Measurements from ENCODE around the gene AKAP6. TPM values are rescaled to one million over a fixed set of nuclear protein-coding genes. Genes with fewer than 3 reads are reported as not detected.
"Not testable (repeated sequence)": the region's sequence is repeated elsewhere in the genome, so short reads cannot be mapped to it uniquely, and the experiment has no call there.

The AKAP6 gene
- total RNA-seq, 2 donors from 2014 or later = 1.9 to 2.9 TPM

GRCh38 chr14:32457213-32457920 is 128.3 kb downstream of the AKAP6 start:
- DNase-seq (no peak), ATAC-seq (no peak)
- Mint-ChIP-seq H3K27ac (no peak overlapping the region), H3K4me1 (no peaks in the 10 kb centered on the region), H3K36me3 (ENCODE audit: low read depth) (no peaks in the 10 kb centered on the region), H3K4me3 (no peak overlapping the region), H3K27me3 (peaks cover 13% of the 10 kb centered on the region)
- no peaks in the 10 kb centered on the region for H3K9me3 ChIP-seq (ENCODE audit: control insufficient read depth, low read length, poor library complexity, severe bottlenecking)

DNA sequence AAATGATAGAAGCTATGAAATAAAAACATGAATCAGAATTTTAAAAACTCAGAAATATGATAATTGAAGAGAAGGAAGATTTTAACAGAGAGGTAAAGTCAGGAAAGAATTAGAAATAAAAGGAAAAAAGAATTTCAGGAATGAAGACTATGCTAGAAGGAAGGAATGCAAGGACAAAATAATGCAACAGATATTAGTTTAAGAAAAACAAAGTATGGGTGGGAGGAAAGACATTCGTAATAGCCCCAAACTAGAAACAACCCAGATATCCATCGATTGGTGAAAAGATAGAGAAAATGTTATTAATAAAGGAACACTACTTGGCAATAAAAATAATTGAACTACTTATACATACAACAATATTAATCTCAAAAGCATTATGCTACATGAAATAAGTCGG is 129.6 kb downstream of the AKAP6 start:
- no peaks in the 10 kb centered on the region for H3K9me3 ChIP-seq (ENCODE audit: control insufficient read depth, low read length, poor library complexity, severe bottlenecking)
- ATAC-seq (no peak), DNase-seq (no peak)
- Mint-ChIP-seq H3K27ac (no peak overlapping the region), H3K4me1 (no peaks in the 10 kb centered on the region), H3K4me3 (no peak overlapping the region), H3K36me3 (ENCODE audit: low read depth) (no peaks in the 10 kb centered on the region), H3K27me3 (peaks cover 13% of the 10 kb centered on the region)

- H3K9me3 ChIP-seq (ENCODE audit: control insufficient read depth, low read length, poor library complexity, severe bottlenecking) = no peaks in the 10 kb centered on the region
Observed at GRCh38 chr14:32460267-32460666, 131.2 kb downstream of the AKAP6 start.

GRCh38 chr14:32462553-32462952 is 133.5 kb downstream of the AKAP6 start:
- H3K27me3 Mint-ChIP-seq = peaks cover 13% of the 10 kb centered on the region
- H3K27ac Mint-ChIP-seq; H3K4me1 Mint-ChIP-seq; H3K4me3 Mint-ChIP-seq; ATAC-seq; DNase-seq; H3K9me3 ChIP-seq (ENCODE audit: control insufficient read depth, low read length, poor library complexity, severe bottlenecking); H3K36me3 Mint-ChIP-seq (ENCODE audit: low read depth): not testable (repeated sequence)

More at GRCh38 chr14:32460267-32460666, 131.2 kb downstream of the AKAP6 start:
- ATAC-seq (no peak), DNase-seq (no peak)
- Mint-ChIP-seq H3K36me3 (ENCODE audit: low read depth) (no peaks in the 10 kb centered on the region), H3K4me1 (no peaks in the 10 kb centered on the region), H3K4me3 (no peak overlapping the region), H3K27ac (no peak overlapping the region), H3K27me3 (peaks cover 20% of the 10 kb centered on the region)

DNA sequence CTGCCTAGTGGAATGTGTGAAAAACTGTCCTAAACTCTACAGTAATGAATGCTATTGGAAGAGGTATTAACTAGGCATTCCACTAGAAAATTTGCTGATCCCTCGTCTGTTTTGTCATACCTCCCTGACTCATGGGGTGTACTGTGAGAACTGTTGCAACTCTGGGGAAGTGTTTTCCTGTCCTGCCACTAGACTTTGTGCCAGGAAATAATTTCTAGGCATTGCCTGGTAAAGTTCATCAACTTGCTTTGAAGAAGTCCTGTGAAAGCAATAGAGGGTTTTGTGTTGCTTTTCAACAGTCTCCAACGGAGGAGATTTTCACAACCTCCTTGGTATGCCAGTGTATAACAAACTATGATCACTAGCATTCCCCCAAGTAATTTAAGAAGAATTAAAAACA is 139.9 kb downstream of the AKAP6 start:
- no peak for DNase-seq
- Mint-ChIP-seq H3K27ac (no peak overlapping the region), H3K27me3 (peaks cover 29% of the 10 kb centered on the region), H3K4me3 (no peak overlapping the region), H3K4me1 (peaks cover 2% of the 10 kb centered on the region), H3K36me3 (ENCODE audit: low read depth) (no peaks in the 10 kb centered on the region)
- no peak for ATAC-seq
- H3K9me3 ChIP-seq (ENCODE audit: control insufficient read depth, low read length, poor library complexity, severe bottlenecking) = no peaks in the 10 kb centered on the region

- H3K36me3 Mint-ChIP-seq (ENCODE audit: low read depth) = no peaks in the 10 kb centered on the region
- no peak overlapping the region for H3K4me3 Mint-ChIP-seq
- DNase-seq (no peak), ATAC-seq (no peak)
- H3K27ac Mint-ChIP-seq = no peak overlapping the region
- H3K9me3 ChIP-seq (ENCODE audit: control insufficient read depth, low read length, poor library complexity, severe bottlenecking) = no peaks in the 10 kb centered on the region
- H3K27me3 Mint-ChIP-seq = peaks cover 27% of the 10 kb centered on the region
- H3K4me1 Mint-ChIP-seq = peaks cover 2% of the 10 kb centered on the region
Observed at GRCh38 chr14:32469388-32470160, 140.5 kb downstream of the AKAP6 start.

- Mint-ChIP-seq H3K4me3 (no peak overlapping the region), H3K4me1 (peaks cover 2% of the 10 kb centered on the region), H3K27me3 (peaks cover 25% of the 10 kb centered on the region), H3K36me3 (ENCODE audit: low read depth) (no peaks in the 10 kb centered on the region), H3K27ac (no peak overlapping the region)
- no peak for DNase-seq
- H3K9me3 ChIP-seq (ENCODE audit: control insufficient read depth, low read length, poor library complexity, severe bottlenecking) = no peaks in the 10 kb centered on the region
- ATAC-seq = no peak
Observed at GRCh38 chr14:32470161-32470715, 141.1 kb downstream of the AKAP6 start.

GRCh38 chr14:32471181-32471580 is 142.1 kb downstream of the AKAP6 start:
- no peak overlapping the region for H3K27ac Mint-ChIP-seq
- DNase-seq (no peak), ATAC-seq (no peak)
- H3K9me3 ChIP-seq (ENCODE audit: control insufficient read depth, low read length, poor library complexity, severe bottlenecking) = no peaks in the 10 kb centered on the region
- no peaks in the 10 kb centered on the region for H3K36me3 Mint-ChIP-seq (ENCODE audit: low read depth)
- no peak overlapping the region for H3K4me3 Mint-ChIP-seq
- peaks cover 25% of the 10 kb centered on the region for H3K27me3 Mint-ChIP-seq
- H3K4me1 Mint-ChIP-seq = peaks cover 2% of the 10 kb centered on the region

GRCh38 chr14:32472076-32472475 is 143.0 kb downstream of the AKAP6 start:
- Mint-ChIP-seq H3K36me3 (ENCODE audit: low read depth) (no peaks in the 10 kb centered on the region), H3K27me3 (peaks cover 25% of the 10 kb centered on the region), H3K27ac (no peak overlapping the region), H3K4me1 (peaks cover 2% of the 10 kb centered on the region), H3K4me3 (no peak overlapping the region)
- DNase-seq (no peak), ATAC-seq (no peak)
- H3K9me3 ChIP-seq (ENCODE audit: control insufficient read depth, low read length, poor library complexity, severe bottlenecking) = no peaks in the 10 kb centered on the region

DNA sequence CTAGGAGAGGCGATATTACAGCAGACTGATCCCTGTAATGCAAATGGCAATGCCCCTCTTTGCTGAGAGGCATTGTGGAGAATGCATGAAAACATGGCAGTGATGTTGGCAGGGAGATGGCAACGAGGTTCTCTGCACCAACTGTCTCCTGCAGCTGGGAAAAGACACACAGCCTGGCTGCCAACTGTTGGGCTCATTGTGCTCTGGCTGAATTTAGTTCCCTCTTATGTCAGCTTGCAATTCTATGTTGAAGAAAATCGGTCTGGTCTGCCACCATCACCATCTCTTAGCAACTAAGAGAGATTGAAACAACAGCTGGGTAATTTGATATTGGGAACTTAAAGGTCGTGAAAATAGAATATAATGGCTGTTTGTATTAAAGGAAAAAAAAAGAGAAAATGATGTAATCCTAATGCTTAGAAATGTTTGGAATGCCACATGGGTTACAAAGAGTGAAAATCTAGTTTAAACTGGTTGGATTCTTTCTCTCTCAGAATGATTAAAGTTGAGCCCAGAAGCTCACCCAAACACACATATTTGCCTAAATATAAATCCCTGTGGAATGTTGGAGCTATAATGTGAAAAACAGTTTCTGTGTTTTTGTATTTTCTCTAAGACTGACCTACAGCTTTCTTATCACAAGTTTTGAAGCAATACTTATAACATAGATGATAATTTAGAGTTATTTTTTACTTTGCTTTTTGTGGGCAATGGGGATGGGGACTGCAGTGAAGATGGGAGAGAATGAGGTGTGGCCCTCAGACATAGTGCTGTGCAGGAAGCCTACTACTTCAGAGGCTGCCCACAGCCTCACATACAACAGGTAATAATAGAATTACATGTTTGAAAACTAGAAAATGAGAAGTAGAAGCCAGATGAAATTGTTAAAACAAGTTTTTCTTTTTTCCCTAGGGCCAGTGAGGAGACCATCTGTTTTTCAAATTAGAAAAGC is 143.7 kb downstream of the AKAP6 start:
- no peak for ATAC-seq
- H3K9me3 ChIP-seq (ENCODE audit: control insufficient read depth, low read length, poor library complexity, severe bottlenecking) = no peaks in the 10 kb centered on the region
- no peak for DNase-seq
- Mint-ChIP-seq H3K36me3 (ENCODE audit: low read depth) (no peaks in the 10 kb centered on the region), H3K27ac (no peak overlapping the region), H3K27me3 (peaks cover 25% of the 10 kb centered on the region), H3K4me3 (no peak overlapping the region), H3K4me1 (peaks cover 2% of the 10 kb centered on the region)

DNA sequence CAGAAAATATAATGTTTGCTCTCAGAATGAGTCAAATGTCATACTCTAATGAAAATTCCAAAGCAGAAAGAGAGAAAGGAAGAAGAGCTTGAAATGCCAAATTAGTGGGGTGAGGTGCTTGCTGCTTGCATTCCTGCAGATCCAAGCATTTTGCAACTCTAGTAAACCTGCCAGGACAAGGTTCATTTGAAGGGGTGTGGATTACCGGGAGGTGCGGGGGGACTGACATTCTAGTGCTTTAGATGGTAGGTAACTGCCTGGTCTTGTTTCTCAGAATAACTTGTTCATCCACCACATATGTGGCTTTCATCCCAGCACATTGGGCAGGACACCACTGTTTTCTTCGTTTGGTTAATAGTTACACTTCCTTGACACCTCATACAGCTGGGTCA is 144.4 kb downstream of the AKAP6 start:
- Mint-ChIP-seq H3K36me3 (ENCODE audit: low read depth) (no peaks in the 10 kb centered on the region), H3K4me3 (no peak overlapping the region), H3K27ac (no peak overlapping the region), H3K4me1 (peaks cover 2% of the 10 kb centered on the region), H3K27me3 (peaks cover 25% of the 10 kb centered on the region)
- H3K9me3 ChIP-seq (ENCODE audit: control insufficient read depth, low read length, poor library complexity, severe bottlenecking) = no peaks in the 10 kb centered on the region
- no peak for ATAC-seq
- DNase-seq = no peak

GRCh38 chr14:32474478-32475195 is 145.5 kb downstream of the AKAP6 start:
- ATAC-seq (no peak), DNase-seq (no peak)
- no peaks in the 10 kb centered on the region for H3K9me3 ChIP-seq (ENCODE audit: control insufficient read depth, low read length, poor library complexity, severe bottlenecking)
- Mint-ChIP-seq H3K4me1 (peaks cover 2% of the 10 kb centered on the region), H3K27ac (no peak overlapping the region), H3K4me3 (no peak overlapping the region), H3K36me3 (ENCODE audit: low read depth) (no peaks in the 10 kb centered on the region), H3K27me3 (peaks cover 25% of the 10 kb centered on the region)

Measured in T-helper 17 cell (primary cell).